Measurements from ENCODE around the gene FAM13A.

FAM13A gene

DNA sequence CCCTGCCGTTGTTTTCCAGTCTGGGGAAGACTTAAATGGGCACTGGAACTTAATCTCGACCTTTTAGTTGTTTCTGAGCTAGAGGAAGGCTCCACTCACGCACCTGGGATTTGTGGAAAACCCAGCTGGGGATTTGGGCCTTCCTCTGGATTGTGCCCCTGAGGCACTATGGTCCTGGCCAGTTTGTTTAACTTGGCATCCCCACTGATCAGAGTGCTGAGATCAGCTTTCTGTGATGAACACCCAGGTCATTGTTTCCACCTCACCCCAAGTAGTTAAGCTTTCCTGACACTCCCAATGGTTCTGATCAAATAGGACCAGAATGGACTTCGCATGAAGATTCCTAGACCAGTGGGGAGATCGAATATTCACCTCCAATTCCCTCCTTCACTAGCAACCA is 338.9 kb downstream of the FAM13A start:
- DNase-seq (ENCODE audit: low spot score) = no peak

DNA sequence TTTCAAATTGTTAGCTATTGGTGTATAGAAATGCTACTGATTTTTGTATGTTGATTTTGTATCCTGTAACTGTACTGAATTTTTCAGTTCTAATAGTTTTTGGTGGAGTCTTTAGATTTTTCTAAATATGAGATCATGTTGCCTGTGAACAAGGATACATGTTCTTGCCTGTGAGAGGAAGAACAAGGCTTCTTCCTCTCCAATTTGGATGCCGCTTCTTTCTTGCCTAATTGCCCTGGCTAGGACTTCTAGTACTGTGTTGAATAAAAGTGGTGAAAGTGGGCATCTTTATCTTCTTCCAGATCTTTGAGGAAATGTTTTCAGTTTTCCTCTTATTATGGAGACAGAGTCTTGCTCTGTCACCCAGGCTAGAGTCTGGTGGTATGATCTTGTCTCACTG is 343.2 kb downstream of the FAM13A start:
- no peak for DNase-seq (ENCODE audit: low spot score)

DNA sequence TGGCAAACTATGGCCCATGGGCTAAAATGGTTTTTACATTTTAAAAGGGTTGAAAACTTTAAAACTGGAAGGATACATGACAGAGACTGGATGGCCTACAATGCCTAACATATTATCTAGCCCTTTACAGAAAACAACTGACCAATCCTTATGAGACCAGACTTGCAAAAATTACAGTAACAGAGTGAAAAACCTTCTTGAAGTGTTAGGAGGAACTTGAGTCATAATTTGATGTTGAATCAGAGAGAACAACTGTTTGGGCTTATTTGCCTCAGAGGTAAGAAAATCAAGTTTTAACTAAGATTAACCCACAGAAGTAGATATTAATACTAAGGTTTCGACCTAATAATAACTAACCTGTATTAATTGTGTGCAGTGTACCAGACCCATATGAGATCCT is 347.0 kb downstream of the FAM13A start:
- DNase-seq (ENCODE audit: low spot score) = no peak

- DNase-seq (ENCODE audit: low spot score) = peak; percentile 8
These were observed 350.4 kb downstream of the FAM13A start for GRCh38 chr4:88706574-88706973.

DNA sequence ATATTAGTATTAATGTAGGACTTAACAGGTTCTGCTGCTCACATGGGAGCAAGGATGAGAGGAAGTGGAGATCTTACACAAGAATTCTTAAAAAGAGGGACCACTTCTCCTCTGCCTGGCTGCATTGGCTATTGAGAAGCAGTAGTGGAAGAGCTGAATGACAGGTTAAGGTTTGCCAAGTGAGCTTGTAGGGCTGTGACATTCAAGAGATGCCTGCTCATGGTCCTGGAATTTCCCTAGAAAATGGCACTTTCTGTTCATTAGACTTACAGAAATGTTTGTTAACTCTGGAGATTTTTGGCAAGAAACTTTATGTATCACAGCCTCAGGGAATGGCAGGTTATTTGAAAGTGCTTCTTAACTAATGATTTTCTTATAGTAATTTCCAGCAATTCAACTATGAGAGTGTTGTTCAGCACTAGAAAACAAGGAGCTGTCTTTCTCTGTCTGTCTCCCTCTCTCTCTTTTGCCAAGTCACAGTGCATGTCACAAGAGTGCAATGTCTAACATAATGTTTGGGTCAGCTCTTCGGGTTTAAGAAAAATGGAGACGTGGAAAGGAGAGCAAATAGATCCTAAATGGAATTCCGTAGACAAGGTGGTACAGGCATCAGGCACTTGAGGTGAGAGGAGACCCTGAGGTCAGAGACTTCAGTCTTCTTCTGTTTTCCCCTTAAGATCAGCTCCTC is 351.0 kb downstream of the FAM13A start:
- DNase-seq (ENCODE audit: low spot score) = no peak

GRCh38 chr4:88705223-88705622 is 351.8 kb downstream of the FAM13A start:
- DNase-seq (ENCODE audit: low spot score) = no peak

DNA sequence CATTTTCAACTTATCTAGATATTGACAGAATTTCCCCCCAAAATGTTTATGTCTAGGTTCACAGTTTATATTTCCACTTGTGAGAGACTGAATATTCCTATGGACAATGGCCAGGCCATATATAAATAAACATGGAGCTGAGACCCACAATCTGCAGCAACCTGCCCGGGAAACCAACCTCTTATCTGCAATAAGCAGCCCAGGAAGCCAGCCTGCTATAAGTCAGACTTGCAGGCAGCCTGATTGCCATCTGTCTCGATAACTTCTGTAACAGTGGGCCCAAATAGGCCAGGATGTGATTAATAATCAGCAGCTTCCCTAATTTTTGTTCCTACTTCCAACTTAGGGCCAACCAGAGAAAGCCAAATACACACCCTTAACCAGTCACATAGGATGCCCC is 354.2 kb downstream of the FAM13A start:
- no peak for DNase-seq (ENCODE audit: low spot score)

DNA sequence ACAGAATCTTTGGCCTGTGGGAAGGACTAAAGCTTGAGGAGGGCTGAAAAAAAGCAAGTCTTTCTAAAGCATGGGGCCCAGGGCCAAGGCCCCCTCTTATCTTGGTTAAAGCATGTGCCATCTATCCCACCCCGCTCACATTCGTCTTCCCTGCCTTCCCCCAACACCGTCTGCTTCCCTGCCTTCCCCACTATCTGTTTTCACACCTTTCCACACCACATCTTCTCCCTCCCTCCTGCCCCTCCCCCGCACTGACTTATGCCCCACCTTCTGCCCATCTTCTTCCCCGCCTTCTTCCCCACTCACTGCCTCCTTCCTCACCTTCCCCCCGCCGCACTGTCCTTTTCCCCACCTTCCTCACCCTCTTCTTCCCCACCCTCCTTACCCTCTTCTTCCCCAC is 358.5 kb downstream of the FAM13A start:
- no peak for DNase-seq (ENCODE audit: low spot score)

DNA sequence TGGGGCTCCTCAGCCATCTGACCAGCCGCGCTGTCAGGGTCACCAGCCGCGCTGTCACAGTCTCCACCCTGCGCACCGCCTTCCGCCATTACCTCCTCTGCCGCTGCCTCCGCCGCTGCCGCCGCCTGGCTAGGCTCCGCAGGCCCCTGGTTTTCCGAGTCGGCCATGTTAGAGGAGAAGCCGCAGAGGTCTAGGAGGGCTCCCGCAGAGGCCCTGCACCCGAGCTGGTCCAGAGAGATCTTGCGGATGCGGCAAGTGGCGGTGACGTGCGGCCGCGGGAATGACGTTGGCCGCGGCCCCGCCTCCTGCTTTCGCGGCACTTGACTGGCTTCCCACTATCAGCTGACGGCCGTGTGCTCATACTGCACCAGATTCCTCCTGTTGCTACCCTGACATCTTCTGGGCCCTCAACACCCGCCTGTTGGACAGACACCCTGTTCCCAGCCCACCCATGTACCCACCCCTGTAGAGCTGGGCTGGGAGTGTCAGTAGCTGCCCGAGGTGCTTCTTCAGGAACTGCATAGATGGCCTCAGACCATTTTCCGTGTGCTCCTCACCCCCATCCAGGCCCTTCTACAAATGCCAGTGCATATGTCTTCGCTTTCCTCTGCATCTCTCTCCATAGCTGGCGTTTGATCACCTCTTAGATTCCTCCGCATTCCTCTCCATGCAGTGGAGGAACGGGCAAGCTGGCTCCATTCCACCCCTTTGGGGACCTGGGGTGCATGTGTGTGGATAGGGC is 359.2 kb downstream of the FAM13A start, which contains the start of gene NAP1L5:
Gene NAP1L5, minus strand, starts transcription at position 242 of the 742 bp plus-strand sequence. Its CDS starts 75 bp downstream, at position 167.
- no peak for DNase-seq (ENCODE audit: low spot score)

- no peak for DNase-seq (ENCODE audit: low spot score)
These were observed 359.8 kb downstream of the FAM13A start for GRCh38 chr4:88697141-88697540.

- no peak for DNase-seq (ENCODE audit: low spot score)
These were observed 360.4 kb downstream of the FAM13A start for GRCh38 chr4:88696630-88697029.

DNA sequence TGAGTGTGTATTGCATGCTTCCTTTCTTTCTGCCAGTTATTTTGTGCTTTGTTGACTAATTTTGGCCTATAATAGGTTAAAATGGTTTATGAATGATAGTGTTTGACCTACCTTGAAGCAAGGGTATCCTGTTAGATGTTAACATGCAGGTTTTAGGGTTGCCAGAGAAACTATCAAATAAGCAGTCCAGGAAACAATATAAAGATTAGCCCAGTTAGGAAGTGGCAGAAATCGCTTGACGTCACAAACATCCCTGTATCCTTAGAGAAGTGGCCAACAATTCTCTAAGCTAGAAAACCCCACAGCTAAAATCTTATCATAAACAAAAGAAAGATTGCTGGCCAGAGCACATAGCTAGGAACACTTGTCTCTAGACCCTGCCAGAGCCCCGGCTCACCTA is 363.2 kb downstream of the FAM13A start:
- no peak for DNase-seq (ENCODE audit: low spot score)

DNA sequence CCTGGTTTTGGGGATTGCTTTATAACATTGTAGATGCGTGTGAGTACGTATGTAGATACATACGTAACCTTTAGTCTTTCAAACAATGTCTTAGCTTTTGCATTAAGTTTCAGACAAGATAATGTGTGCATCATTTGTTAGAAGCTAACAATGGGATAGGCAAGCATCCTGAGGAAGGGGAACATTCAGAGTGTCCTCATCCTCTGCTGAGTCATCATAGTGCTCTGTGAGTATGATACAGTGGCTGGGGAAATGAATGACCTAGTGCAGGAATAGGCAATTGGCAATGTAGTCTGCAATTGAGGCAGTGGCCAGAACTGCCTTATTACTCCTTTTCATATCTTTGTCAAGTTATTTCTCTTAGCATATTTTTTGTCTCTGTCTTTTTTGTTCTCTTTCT is 366.6 kb downstream of the FAM13A start:
- DNase-seq (ENCODE audit: low spot score) = no peak

DNA sequence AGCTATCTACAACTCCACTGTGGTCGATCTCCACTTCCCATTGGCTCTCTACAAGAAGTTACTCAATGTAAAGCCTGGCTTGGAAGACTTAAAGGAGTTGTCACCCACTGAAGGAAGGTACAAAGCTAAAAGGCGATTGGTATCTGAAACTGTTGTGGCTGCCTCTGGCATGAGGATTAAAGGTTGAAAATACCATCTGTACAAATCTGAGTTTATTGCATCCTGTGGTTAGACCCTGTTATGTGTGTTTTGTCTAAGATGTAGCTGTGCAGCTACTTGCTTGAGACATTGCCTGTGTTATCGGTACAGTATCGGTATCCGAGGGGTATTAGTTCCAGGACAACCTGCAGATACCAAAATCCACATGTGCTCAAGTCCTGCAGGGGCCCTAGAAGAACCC is 375.8 kb downstream of the FAM13A start:
- DNase-seq (ENCODE audit: low spot score) = no peak
